Vagina (tissue), 2 donors: ENCODE data around the gene CALML4.

Source experiments
- CTCF ChIP-seq, 3 experiments: fragments of 450-650 bp in 2 of 3; fragments of 200-600 bp in 1 of 3; sonication (generic) in 1 of 3; IDR thresholded peaks; one replicate each; pipeline ENCODE4 v1.5.1; 2017 to 2019; ENCODE audit warnings: antibody characterized with exemption in 3 of 3, mild to moderate bottlenecking in 2 of 3, moderate library complexity in 2 of 3
- POLR2A ChIP-seq, 2 donors: fragments of 450-650 bp; IDR thresholded peaks; one replicate each; pipeline ENCODE4 v1.6.1; 2017; ENCODE audit warnings: antibody characterized with exemption in 2 of 2, mild to moderate bottlenecking in 2 of 2, moderate library complexity in 2 of 2
- POLR2AphosphoS5 ChIP-seq, 2 donors: sonication (generic); formaldehyde crosslinking; IDR thresholded peaks; one replicate each; pipeline ENCODE4 v1.9.0; 2017; ENCODE audit warnings: antibody characterized with exemption in 2 of 2, mild to moderate bottlenecking in 2 of 2, low read depth in 1 of 2; ENCODE audit not compliant: insufficient read depth in 1 of 2

GRCh38 chr15:68205558-68205944 is 419 bp upstream of the CALML4 start:
- no peak for TF ChIP-seq POLR2A (IDR thresholded peaks at IDR 0.05)
- TF ChIP-seq CTCF (IDR thresholded peaks at IDR 0.05): no peak
- no peak for TF ChIP-seq POLR2AphosphoS5 (IDR thresholded peaks at IDR 0.05; ENCODE audit: insufficient read depth in 1 of 2, low read depth in 1 of 2)
